ENCODE results near the gene CLNK. TPM values are rescaled to one million over a fixed set of nuclear protein-coding genes. Genes with fewer than 3 reads are reported as not detected.

Gene CLNK
- total RNA-seq, 4 donors from 2014 or later, result not detected

DNA sequence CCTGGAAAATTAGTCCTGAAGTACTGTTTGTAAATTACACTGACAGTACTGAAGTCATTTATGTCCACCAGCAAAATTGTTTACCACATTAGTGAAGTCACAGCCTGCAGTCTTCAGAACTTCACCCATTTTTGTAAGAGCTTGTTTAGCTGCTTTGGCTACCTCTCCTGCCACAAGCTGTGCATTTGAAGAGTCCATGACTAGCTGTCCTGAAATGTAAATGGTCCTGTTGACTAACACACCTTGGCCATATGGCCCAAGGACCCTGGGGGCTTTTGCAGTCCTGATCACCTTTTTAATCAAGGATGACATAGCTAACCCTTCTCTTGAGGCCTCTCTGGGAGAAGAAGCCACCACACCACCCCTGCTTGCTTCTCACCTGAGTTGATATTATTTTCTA is 205.9 kb downstream of the CLNK start:
- intact Hi-C loops (cut with DNase I), result no loop called here
- Histone ChIP-seq H3K9me3 (no peaks in the 10 kb centered on the region), H3K4me3 (replicated peaks in 1 of 3) (no peak overlapping the region), H3K27me3 (no peaks in the 10 kb centered on the region), H3K36me3 (no peaks in the 10 kb centered on the region), H3K4me1 (no peaks in the 10 kb centered on the region), H3K27ac (no peak overlapping the region)
- TF ChIP-seq, protein P1, sequence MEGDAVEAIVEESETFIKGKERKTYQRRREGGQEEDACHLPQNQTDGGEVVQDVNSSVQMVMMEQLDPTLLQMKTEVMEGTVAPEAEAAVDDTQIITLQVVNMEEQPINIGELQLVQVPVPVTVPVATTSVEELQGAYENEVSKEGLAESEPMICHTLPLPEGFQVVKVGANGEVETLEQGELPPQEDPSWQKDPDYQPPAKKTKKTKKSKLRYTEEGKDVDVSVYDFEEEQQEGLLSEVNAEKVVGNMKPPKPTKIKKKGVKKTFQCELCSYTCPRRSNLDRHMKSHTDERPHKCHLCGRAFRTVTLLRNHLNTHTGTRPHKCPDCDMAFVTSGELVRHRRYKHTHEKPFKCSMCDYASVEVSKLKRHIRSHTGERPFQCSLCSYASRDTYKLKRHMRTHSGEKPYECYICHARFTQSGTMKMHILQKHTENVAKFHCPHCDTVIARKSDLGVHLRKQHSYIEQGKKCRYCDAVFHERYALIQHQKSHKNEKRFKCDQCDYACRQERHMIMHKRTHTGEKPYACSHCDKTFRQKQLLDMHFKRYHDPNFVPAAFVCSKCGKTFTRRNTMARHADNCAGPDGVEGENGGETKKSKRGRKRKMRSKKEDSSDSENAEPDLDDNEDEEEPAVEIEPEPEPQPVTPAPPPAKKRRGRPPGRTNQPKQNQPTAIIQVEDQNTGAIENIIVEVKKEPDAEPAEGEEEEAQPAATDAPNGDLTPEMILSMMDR (IDR thresholded peaks at IDR 0.05), result no peak
- no peak for TF ChIP-seq POLR2A (IDR thresholded peaks at IDR 0.05)
- DNase-seq, result no peak

DNA sequence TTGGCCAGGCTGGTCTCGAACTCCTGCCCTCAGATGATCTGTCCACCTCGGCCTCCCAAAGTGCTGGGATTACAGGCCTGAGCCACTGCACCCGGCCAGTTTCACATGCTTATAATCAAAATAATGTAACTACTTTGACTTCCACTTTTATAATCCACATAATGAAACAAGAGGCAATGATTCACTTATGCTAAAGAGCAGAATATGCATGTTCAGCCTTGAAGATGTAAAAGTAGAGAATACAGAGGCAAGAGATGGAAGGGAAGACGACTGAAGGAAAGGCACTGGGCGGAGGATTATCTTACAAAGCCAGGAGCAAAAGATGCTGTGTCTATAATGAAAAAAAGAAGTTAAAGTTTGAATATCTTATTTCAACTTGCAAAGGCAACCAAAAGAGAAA is 214.1 kb downstream of the CLNK start:
- Histone ChIP-seq H3K4me1 (no peaks in the 10 kb centered on the region), H3K27ac (no peak overlapping the region), H3K36me3 (no peaks in the 10 kb centered on the region), H3K27me3 (no peaks in the 10 kb centered on the region), H3K4me3 (replicated peaks in 1 of 3) (no peak overlapping the region), H3K9me3 (no peaks in the 10 kb centered on the region)
- no peak for DNase-seq
- WGBS, 2 donors, result 92 to 93% methylated on average over 5 of the region's 5 CpGs
- TF ChIP-seq, protein P1 (IDR thresholded peaks at IDR 0.05), result no peak
- no peak for TF ChIP-seq POLR2A (IDR thresholded peaks at IDR 0.05)
- intact Hi-C loops (cut with DNase I), result no loop called here

DNA sequence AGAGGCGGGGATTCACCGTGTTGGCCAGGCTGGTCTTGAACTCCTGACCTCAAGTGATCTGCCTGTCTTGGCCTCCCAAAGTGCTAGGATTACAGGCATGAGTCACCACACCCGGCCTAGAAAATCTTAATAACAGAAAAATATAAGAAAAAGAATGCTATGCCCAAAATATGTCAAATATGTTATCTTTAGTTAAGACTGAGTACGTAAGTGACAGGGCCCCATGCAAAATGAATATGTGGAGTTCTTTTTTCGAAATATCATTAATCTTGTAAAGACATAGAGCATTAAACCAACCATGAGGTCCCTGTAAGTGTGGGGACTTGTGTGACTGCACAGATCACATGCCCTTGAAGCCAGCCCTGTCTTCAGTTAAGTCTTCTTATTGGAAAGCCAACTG is 218.4 kb downstream of the CLNK start:
- Histone ChIP-seq H3K36me3 (no peaks in the 10 kb centered on the region), H3K27ac (no peak overlapping the region), H3K4me1 (peaks cover 0 to 4% of the 10 kb centered on the region in 2 donors), H3K4me3 (replicated peaks in 1 of 3) (no peak overlapping the region), H3K27me3 (no peaks in the 10 kb centered on the region), H3K9me3 (no peaks in the 10 kb centered on the region)
- DNase-seq, result no peak
- intact Hi-C loops (cut with DNase I), result no loop called here
- no peak for TF ChIP-seq POLR2A (IDR thresholded peaks at IDR 0.05)
- TF ChIP-seq, protein P1 (IDR thresholded peaks at IDR 0.05), result no peak
- WGBS, 2 donors, result 87 to 94% methylated on average over 5 of the region's 5 CpGs

DNA sequence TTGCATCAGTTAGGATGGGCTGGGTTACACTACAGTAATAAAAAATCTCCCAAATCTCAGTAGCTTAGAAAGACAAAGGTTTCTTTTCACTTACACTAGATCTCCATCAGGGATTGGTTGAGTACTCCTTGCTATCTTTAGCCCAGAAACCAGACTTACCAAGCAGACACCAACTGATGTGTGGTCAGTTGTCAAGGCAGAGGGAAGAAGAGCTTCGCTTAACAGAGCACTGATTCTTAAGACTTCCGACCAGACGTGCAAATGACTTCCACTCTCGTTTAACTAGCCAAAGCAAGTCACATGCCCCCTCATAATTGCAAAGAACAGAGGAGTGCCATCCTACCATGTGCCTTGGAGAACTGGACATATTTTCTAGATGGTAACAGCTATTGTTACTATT is 221.7 kb downstream of the CLNK start:
- DNase-seq, result no peak
- H3K27me3 ChIP-seq, result no peaks in the 10 kb centered on the region
- intact Hi-C loops (cut with DNase I), result no loop called here
- H3K4me1 ChIP-seq, result peaks cover 0 to 7% of the 10 kb centered on the region in 2 donors
- no peaks in the 10 kb centered on the region for H3K9me3 ChIP-seq
- H3K27ac ChIP-seq, result no peak overlapping the region
- WGBS, 2 donors, result 92 to 98% methylated on average over 4 of the region's 4 CpGs
- TF ChIP-seq, protein P1 (IDR thresholded peaks at IDR 0.05), result no peak
- TF ChIP-seq POLR2A (IDR thresholded peaks at IDR 0.05), result no peak
- H3K4me3 ChIP-seq (replicated peaks in 1 of 3), result no peak overlapping the region
- H3K36me3 ChIP-seq, result no peaks in the 10 kb centered on the region

DNA sequence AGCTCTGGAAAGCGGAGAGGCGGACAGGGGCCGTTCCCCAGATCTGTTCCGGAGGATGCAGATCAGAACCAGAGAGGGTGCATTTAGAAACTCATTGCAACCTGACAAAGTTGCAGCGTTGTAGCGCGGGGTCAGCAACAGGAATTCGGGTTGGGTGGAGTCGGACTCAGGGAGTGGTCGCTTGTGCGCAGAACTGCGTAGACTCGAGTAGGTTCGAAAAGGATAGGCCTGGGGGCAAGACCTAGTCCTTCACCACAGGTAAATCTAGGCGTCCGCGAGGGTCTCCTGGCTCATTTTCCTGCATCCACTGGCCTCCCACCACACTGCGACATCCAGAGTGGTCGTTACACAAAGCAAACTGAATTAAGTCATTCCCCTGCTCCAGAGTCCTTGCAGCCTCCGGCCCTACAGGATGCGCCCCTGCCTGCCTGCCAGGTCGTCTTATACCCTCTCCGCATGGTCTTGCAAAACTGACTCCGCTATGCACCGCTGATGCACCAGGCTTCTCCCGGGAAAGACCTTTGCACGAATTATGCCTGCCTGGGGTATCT is 222.6 kb downstream of the CLNK start:
- no peak for TF ChIP-seq POLR2A (IDR thresholded peaks at IDR 0.05)
- TF ChIP-seq, protein P1 (IDR thresholded peaks at IDR 0.05), result no peak
- no peaks in the 10 kb centered on the region for H3K27me3 ChIP-seq
- no peaks in the 10 kb centered on the region for H3K36me3 ChIP-seq
- H3K4me1 ChIP-seq, result peaks cover 2 to 7% of the 10 kb centered on the region in 2 donors
- intact Hi-C loops (cut with DNase I), result no loop called here
- no peak overlapping the region for H3K27ac ChIP-seq
- peak overlapping the region in 1 of 3 donors; percentile 7 for H3K4me3 ChIP-seq (replicated peaks in 1 of 3)
- no peak for DNase-seq
- no peaks in the 10 kb centered on the region for H3K9me3 ChIP-seq
- 46 to 50% methylated on average over 27 of the region's 27 CpGs for WGBS, 2 donors
